ENCODE data around the gene MFNG. TPM values are rescaled to one million over a fixed set of nuclear protein-coding genes. Genes with fewer than 3 reads are reported as not detected.

The MFNG gene
- total RNA-seq, 1 donor from 2014 or later, result 75.4 TPM

- H3K4me3 Mint-ChIP-seq (ENCODE audit: unreplicated experiment), result no peak overlapping the region
- TF ChIP-seq CTCF (IDR thresholded peaks at IDR 0.05; ENCODE audit: unreplicated experiment), result no peak
- H3K9me3 Mint-ChIP-seq (ENCODE audit: unreplicated experiment), result no peaks in the 10 kb centered on the region
- H3K36me3 Mint-ChIP-seq (ENCODE audit: low read depth, unreplicated experiment), result no peaks in the 10 kb centered on the region
- H3K27ac Mint-ChIP-seq (ENCODE audit: unreplicated experiment), result peak overlapping the region; percentile 48
- no peak for DNase-seq (ENCODE audit: low spot score)
- H3K27me3 Mint-ChIP-seq (ENCODE audit: unreplicated experiment), result peaks cover 10% of the 10 kb centered on the region
- peaks cover 7% of the 10 kb centered on the region for H3K4me1 Mint-ChIP-seq (ENCODE audit: unreplicated experiment)
Observed at GRCh38 chr22:37520776-37521191, 34.6 kb upstream of the MFNG start.

- TF ChIP-seq CTCF (IDR thresholded peaks at IDR 0.05; ENCODE audit: unreplicated experiment), result no peak
- no peaks in the 10 kb centered on the region for H3K9me3 Mint-ChIP-seq (ENCODE audit: unreplicated experiment)
- peak within 1 kb of the TSS; percentile 33 for H3K27ac Mint-ChIP-seq (ENCODE audit: unreplicated experiment)
- peaks cover 10% of the 10 kb centered on the region for H3K27me3 Mint-ChIP-seq (ENCODE audit: unreplicated experiment)
- DNase-seq (ENCODE audit: low spot score), result peak; percentile 65
- H3K4me1 Mint-ChIP-seq (ENCODE audit: unreplicated experiment), result peaks cover 7% of the 10 kb centered on the region
- H3K4me3 Mint-ChIP-seq (ENCODE audit: unreplicated experiment), result peak within 1 kb of the TSS; percentile 92
- peaks cover 8% of the 10 kb centered on the region for H3K36me3 Mint-ChIP-seq (ENCODE audit: low read depth, unreplicated experiment)
Observed at GRCh38 chr22:37519268-37520195, 33.3 kb upstream of the MFNG start, which contains the start of gene CARD10. Gene CARD10, minus strand, starts transcription at chr22:37519415. Its CDS starts 215 bp downstream, at chr22:37519200.

GRCh38 chr22:37518509-37519267, 32.5 kb upstream of the MFNG start:
- peaks cover 12% of the 10 kb centered on the region for H3K36me3 Mint-ChIP-seq (ENCODE audit: low read depth, unreplicated experiment)
- peak overlapping the region; percentile 92 for H3K4me3 Mint-ChIP-seq (ENCODE audit: unreplicated experiment)
- no peaks in the 10 kb centered on the region for H3K9me3 Mint-ChIP-seq (ENCODE audit: unreplicated experiment)
- H3K4me1 Mint-ChIP-seq (ENCODE audit: unreplicated experiment), result peaks cover 7% of the 10 kb centered on the region
- DNase-seq (ENCODE audit: low spot score), result peak; percentile 43
- no peak for TF ChIP-seq CTCF (IDR thresholded peaks at IDR 0.05; ENCODE audit: unreplicated experiment)
- H3K27ac Mint-ChIP-seq (ENCODE audit: unreplicated experiment), result peak overlapping the region; percentile 33
- H3K27me3 Mint-ChIP-seq (ENCODE audit: unreplicated experiment), result peaks cover 10% of the 10 kb centered on the region

GRCh38 chr22:37517826-37518450, 31.8 kb upstream of the MFNG start:
- H3K36me3 Mint-ChIP-seq (ENCODE audit: low read depth, unreplicated experiment), result peaks cover 12% of the 10 kb centered on the region
- no peak for TF ChIP-seq CTCF (IDR thresholded peaks at IDR 0.05; ENCODE audit: unreplicated experiment)
- peaks cover 10% of the 10 kb centered on the region for H3K27me3 Mint-ChIP-seq (ENCODE audit: unreplicated experiment)
- H3K4me3 Mint-ChIP-seq (ENCODE audit: unreplicated experiment), result peak overlapping the region; percentile 92
- H3K4me1 Mint-ChIP-seq (ENCODE audit: unreplicated experiment), result peaks cover 7% of the 10 kb centered on the region
- DNase-seq (ENCODE audit: low spot score), result no peak
- peak overlapping the region; percentile 33 for H3K27ac Mint-ChIP-seq (ENCODE audit: unreplicated experiment)
- H3K9me3 Mint-ChIP-seq (ENCODE audit: unreplicated experiment), result no peaks in the 10 kb centered on the region
